ENCODE measurements around the gene CDC42BPB.

The CDC42BPB gene

GRCh38 chr14:102991376-102991775 lies 66.0 kb downstream of the CDC42BPB start:
- no peak for DNase-seq

- DNase-seq: no peak
These were observed 69.3 kb downstream of the CDC42BPB start for GRCh38 chr14:102988054-102988453.

- DNase-seq: no peak
These were observed 70.4 kb downstream of the CDC42BPB start for GRCh38 chr14:102986810-102987579.

- no peak for DNase-seq
These were observed 71.7 kb downstream of the CDC42BPB start for GRCh38 chr14:102985665-102986064.

GRCh38 chr14:102984336-102985102 lies 72.8 kb downstream of the CDC42BPB start:
- DNase-seq: no peak

GRCh38 chr14:102983496-102983895 lies 73.9 kb downstream of the CDC42BPB start:
- no peak for DNase-seq

- no peak for DNase-seq
These were observed 74.4 kb downstream of the CDC42BPB start for GRCh38 chr14:102982852-102983470.

GRCh38 chr14:102980409-102980810 lies 76.9 kb downstream of the CDC42BPB start:
- no peak for DNase-seq

GRCh38 chr14:102979406-102979805 lies 77.9 kb downstream of the CDC42BPB start:
- DNase-seq: peak in 1 of 2 donors; percentile 9

GRCh38 chr14:102977475-102977874 lies 79.9 kb downstream of the CDC42BPB start:
- DNase-seq: no peak

- DNase-seq: no peak
These were observed 81.7 kb downstream of the CDC42BPB start for GRCh38 chr14:102975662-102976061.

GRCh38 chr14:102973706-102974285 lies 83.6 kb downstream of the CDC42BPB start:
- DNase-seq: no peak

- no peak for DNase-seq
These were observed 85.3 kb downstream of the CDC42BPB start for GRCh38 chr14:102971836-102972606.

GRCh38 chr14:102971314-102971713 lies 86.0 kb downstream of the CDC42BPB start:
- no peak for DNase-seq

GRCh38 chr14:102970496-102970895 lies 86.9 kb downstream of the CDC42BPB start:
- no peak for DNase-seq

- no peak for DNase-seq
These were observed 87.4 kb downstream of the CDC42BPB start for GRCh38 chr14:102969901-102970300.

- no peak for DNase-seq
These were observed 88.1 kb downstream of the CDC42BPB start for GRCh38 chr14:102969060-102969791.

- DNase-seq: no peak
These were observed 89.0 kb downstream of the CDC42BPB start for GRCh38 chr14:102968306-102968705.

- DNase-seq: no peak
These were observed 89.9 kb downstream of the CDC42BPB start for GRCh38 chr14:102967506-102967795.

- DNase-seq: no peak
These were observed 90.5 kb downstream of the CDC42BPB start for GRCh38 chr14:102966681-102967505.
